Activated CD4-positive, CD25-positive, alpha-beta regulatory T cell treated with anti-CD3 and anti-CD28 coated beads, Interleukin-2, amount 50 U/mL, for 16 hours (primary cell): ENCODE measurements around the gene TMEM175.

Experiments used
- DNase-seq: peaks from one replicate; pipeline ENCODE4 v3.0.0-alpha.2; 2020; ENCODE audit warnings: low read depth, low spot score

The TMEM175 gene, protein sequence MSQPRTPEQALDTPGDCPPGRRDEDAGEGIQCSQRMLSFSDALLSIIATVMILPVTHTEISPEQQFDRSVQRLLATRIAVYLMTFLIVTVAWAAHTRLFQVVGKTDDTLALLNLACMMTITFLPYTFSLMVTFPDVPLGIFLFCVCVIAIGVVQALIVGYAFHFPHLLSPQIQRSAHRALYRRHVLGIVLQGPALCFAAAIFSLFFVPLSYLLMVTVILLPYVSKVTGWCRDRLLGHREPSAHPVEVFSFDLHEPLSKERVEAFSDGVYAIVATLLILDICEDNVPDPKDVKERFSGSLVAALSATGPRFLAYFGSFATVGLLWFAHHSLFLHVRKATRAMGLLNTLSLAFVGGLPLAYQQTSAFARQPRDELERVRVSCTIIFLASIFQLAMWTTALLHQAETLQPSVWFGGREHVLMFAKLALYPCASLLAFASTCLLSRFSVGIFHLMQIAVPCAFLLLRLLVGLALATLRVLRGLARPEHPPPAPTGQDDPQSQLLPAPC

DNA sequence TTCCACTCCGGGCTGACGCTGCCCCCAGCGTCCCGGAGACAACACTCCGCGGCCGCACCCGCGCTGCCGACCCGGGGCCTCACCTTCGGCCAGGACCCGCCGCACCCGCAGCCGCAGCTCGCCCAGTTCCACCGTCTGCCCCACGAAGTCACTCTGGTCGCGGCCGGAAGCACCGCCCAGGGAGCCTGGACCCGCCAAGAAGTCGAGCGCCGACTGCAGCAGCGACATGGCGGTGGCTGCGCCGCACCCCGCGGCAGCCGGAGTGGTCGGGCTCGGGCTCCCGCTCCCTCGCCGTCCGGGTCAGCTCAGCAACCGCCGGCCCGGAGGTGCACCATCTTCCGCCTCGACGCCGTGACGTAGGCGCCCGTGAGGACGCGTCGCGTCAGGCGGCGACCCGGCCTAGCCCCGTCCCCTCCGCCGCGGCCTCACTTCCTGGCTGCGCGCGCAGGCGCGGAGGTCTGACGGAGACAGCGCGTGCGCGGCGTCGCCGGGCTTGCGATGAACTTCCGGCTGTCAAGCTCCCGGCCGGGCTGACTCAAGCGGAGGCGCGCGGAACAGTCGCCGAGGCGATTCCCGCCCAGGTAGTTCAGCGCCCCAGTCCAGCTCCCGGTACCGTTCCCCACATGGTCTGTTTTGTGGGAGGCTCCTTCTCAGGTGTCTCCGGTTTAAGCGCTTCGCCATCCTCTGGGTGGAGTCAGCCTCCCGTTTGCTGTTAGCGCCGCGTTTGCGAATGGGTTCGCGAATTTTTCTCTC lies at the start of gene TMEM175, which contains the start of gene GAK:
TMEM175 (plus strand) TSS at position 501 of the 753 bp plus-strand sequence. CDS start 15,280 bp downstream, outside the sequence.
GAK (minus strand) TSS at position 357 of the 753 bp plus-strand sequence; CDS start at position 228, 129 bp downstream.
- peak; percentile 92 for DNase-seq

DNA sequence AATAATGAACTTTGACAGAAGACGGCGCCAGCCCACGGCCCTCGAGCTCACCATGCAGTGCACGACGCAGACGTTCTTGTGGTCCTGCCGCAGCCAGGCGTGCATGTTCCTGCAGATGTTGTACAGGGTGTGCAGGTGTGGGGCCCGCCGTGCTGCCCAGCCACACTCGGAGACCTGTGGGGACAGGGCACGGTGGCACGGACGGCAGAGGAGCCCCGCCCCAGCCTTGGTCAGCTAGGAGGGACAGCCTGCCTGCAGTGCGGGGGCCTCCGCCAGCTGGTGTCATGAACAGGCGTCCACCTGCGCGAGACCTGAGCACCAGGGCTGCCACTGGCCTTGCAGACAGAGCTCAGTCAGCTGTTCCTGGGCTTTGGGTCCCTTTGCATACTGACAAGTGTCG lies 49.6 kb upstream of the TMEM175 start:
- DNase-seq = no peak

- DNase-seq = no peak
Observed at GRCh38 chr4:883377-884095, 48.7 kb upstream of the TMEM175 start.

DNA sequence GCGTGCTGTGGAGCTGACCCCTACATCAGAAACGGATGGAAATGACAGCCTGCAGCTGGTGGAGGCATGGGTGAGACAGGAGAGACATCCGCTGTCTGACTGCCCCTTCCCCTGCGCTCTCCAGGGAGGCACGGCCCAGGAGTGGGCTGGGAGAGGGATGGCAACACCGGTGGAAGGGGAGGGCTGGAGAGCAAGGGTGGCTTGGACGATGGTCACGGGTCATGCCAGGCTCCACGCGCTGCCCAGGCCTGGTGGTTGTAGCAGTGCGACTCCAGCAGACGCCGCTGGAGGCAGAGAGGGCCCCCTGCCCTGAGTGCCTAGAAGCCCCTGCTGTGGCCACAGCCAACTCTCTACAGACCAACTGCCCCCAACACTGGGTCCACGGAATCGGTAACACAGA lies 48.0 kb upstream of the TMEM175 start:
- DNase-seq = no peak

- DNase-seq = no peak
Observed at GRCh38 chr4:884896-885295, 47.4 kb upstream of the TMEM175 start.

DNA sequence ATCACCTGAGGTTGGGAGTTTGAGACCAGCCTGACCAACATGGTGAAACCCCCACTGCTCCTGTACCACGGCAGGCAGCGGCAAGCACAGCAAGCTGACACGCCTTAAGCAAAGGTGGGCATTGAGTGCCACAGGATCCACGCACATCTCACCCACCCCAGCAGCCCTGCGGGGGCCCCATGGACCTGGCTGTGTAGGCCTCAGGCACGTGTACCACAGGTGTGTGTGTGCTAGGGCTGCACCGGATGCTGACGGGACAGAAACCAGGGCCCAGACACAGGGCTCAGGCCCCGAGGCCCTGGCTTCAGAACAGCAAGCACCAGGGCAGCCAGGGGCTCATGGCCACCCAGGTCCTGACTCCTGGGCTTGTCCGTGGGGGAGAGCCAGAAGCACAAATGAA lies 46.9 kb upstream of the TMEM175 start:
- DNase-seq = no peak

GRCh38 chr4:886244-886643 lies 46.0 kb upstream of the TMEM175 start:
- no peak for DNase-seq

GRCh38 chr4:887034-887763 lies 45.1 kb upstream of the TMEM175 start:
- DNase-seq = no peak

DNA sequence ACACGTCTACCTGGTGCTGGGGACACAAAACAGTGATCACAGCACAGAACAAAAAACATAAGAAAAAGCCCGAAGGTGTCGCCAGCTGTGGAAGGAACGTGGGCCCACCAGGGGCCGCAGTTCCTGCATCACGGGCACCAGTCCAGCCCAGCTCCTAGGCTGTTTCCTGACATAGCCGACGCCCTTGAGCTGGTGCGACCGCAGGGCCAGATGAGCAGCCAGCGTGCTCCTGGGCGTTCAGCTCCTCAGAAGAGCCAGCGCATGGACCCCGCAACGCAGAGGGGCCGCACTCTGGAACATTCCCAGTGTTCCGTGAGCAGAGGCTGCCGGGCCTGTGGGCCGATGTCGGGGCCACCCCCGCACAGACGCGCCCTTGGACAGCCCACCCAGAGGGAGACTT lies 44.2 kb upstream of the TMEM175 start:
- no peak for DNase-seq

DNA sequence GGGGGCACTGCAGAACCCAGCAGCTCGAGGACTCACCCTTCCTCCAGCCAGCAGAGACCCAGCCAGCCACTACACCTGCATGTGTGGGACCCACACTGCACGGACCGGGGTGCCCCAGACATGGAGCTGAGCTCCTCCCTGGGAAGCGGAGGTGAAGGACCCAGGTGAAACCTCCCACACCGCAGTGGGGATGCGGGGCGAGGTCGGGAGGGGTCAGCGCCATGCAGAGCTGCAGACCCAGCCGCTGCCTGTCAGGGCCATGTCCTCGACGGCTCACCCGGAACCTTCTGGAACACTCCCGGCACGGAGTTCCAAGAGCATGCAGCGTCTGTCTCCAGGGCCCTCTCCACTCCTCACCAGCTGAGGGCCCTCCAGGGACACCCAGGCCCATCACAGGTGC lies 42.7 kb upstream of the TMEM175 start:
- no peak for DNase-seq

- DNase-seq = no peak
Observed at GRCh38 chr4:890036-890695, 42.1 kb upstream of the TMEM175 start.

- no peak for DNase-seq
Observed at GRCh38 chr4:891747-892146, 40.5 kb upstream of the TMEM175 start.

DNA sequence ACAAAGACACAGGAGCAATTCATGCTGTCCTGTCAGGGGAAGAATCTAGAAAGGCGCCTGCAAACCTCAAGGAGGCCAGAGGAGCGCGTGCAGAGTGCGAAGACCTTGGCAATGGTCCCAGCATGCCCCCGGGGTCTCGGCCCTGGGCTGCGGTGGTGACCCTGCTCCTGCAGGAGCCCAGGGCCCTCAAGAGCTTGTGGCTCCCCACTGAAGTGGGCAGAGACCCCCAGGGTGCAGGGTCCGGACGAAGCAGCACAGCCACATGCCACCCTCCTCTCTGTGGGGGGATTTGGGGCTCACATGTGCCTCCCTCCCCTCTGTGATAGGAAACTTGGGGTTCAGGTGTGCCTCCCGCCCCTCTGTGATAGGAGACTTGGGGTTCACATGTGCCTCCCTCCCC lies 39.5 kb upstream of the TMEM175 start:
- no peak for DNase-seq

DNA sequence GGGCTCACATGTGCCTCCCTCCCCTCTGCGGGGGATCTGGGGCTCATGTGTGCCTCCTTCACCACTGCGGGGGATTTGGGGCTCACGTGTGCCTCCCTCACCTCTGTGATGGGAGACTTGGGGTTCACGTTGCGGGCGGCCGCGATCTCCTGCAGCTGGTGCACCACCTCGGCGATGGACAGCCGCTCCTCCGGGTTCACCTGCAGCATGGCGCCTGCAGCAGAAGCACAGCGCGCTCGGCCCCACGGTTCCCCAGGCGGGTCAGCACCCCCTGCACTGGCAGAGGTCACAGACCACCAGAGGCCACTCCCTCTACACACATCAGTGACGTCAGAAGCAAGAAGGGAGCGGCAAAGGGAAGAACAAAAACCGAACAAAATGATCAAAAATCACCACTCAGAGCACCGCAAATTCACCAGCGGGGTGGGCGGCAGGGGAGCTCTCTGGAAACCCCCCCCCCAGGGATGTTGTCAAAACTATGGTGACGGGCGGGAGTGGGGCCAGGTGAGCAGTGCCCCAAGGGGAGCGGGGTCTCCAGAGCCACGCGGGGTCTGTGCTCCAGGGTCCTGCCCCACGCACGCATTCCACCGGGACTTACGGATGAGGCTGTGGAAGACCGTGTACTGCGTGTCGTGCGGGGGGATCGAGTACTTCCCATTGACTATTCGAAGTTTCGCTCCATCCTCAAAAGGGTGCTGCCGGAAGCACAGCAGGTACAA lies 38.8 kb upstream of the TMEM175 start:
- no peak for DNase-seq

DNA sequence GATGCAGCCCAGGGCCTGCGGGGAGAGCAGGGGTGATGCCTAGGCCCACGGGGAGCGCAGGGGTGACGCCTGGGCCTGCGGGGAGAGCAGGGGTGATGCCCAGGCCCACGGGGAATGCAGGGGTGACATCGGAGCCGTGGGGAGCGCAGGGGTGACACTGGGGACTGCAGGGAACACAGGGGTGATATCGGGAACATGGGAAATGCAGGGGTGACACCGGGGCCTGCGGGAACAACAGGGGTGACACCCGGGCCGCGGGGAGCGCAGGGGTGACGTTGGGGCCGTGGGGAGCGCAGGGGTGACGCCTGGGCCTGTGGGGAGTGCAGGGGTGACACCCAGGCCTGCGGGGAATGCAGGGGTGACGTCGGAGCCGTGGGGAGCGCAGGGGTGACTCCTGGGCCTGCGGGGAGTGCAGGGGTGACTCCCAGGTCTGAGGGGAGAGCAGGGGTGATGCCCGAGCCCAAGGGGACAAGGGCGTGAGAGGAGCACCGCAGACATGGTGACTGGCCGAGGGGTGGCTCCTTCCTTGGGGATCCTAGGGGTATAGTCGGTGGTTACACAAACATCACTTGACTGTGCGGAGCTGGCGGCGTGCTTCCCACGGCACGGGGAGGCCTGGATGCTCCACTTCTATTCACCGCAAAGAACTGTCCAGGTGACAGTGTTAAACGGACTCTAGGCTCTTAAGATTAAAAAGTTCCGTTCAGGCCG lies 38.1 kb upstream of the TMEM175 start:
- DNase-seq = no peak

DNA sequence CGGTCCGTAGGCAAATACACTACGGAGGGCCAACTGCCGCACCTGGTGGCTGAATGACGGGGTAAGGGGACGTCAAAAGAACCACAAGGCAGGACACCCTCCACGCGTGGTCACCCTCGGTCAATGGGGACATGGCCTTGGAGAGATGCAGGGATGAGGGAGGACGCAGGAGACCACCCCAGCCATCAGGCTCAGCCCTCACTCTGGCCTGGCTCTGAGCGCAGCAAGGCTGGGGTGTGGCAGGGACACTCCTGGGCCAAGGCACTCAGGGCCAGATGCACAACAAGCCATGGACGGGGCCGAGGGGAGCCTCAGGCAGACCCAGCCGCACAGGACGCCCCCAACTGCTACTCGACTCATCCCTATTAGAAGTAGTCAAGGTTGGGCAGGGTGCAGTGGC lies 36.7 kb upstream of the TMEM175 start:
- DNase-seq = no peak

DNA sequence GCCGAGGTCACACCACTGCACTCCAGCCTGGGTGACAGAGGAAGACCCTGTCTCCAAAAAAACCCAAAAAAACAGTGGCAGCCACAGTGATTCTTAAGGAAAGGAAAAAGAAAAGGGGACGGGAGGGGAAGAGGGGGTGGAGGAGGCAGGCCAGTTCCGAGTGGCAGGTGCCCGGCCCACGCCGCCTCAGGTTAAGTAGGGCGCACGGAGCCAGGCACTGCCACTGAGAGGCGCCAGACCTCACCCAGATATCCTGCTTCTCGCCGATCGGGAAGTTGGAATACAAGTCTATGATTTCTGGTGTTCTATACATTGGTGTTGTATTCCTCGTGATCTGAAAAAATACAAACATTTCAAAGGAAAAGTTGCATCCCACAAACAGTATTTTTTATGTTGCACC lies 36.0 kb upstream of the TMEM175 start:
- no peak for DNase-seq

- no peak for DNase-seq
Observed at GRCh38 chr4:896630-897029, 35.6 kb upstream of the TMEM175 start.

DNA sequence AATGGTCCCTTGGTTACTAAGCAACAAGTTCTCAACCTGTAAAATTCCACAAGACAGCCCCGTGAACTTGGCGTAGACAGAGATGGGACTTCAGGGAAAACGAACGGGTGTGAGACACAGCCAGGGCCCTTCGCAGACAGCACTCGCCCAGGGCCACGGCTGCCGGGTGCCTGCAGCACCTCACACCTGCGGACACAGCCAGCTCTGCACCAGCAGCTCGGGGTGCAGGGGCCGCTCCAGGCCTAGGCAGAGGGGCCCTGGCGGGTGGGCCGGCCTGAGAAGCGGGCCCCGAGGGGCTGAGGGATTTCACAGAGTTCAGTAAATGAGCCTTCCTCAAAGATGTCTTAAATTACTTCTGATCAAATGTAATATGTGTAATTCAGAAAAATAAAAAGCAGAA lies 34.1 kb upstream of the TMEM175 start:
- no peak for DNase-seq
